Right renal pelvis (tissue), 4 donors: ENCODE results near the gene GPR152. TPM values are rescaled to one million over a fixed set of nuclear protein-coding genes. Genes with fewer than 3 reads are reported as not detected.
"Not testable (repeated sequence)": the region's sequence is repeated elsewhere in the genome, so short reads cannot be mapped to it uniquely, and the experiment has no call there.

Source experiments
- DNase-seq, 4 donors: peaks; one replicate each; pipeline ENCODE4 v3.0.0-alpha.2; 2013; ENCODE audit warnings: low read depth in 4 of 4, low spot score in 3 of 4, missing footprints in 1 of 4
- polyA plus RNA-seq, 4 donors: library from polyadenylated mRNA; unstranded; fragments of 120-200 nt; gene quantifications; one replicate each; pipeline ENCODE4 v1.2.1, GENCODE V29; 2013; ENCODE audit not compliant: insufficient read length in 4 of 4

The GPR152 gene
- polyA plus RNA-seq, 4 donors: not detected

GRCh38 chr11:67415501-67416304 is 36.8 kb downstream of the GPR152 start, which contains the start of gene CARNS1:
Gene CARNS1 (plus strand): TSS chr11:67415678. CDS start chr11:67416200, 522 bp downstream.
- no peak for DNase-seq

GRCh38 chr11:67413266-67413849 is 39.2 kb downstream of the GPR152 start:
- no peak for DNase-seq

- DNase-seq: no peak
Observed at GRCh38 chr11:67412495-67413179, 39.9 kb downstream of the GPR152 start.

GRCh38 chr11:67411785-67412152 is 40.8 kb downstream of the GPR152 start:
- no peak for DNase-seq

GRCh38 chr11:67410984-67411784 is 41.3 kb downstream of the GPR152 start:
- no peak for DNase-seq

GRCh38 chr11:67410369-67410831 is 42.1 kb downstream of the GPR152 start:
- no peak for DNase-seq

GRCh38 chr11:67409781-67410368 is 42.7 kb downstream of the GPR152 start:
- DNase-seq: no peak

- DNase-seq: no peak
Observed at GRCh38 chr11:67409261-67409666, 43.3 kb downstream of the GPR152 start.

- no peak for DNase-seq
Observed at GRCh38 chr11:67408437-67409200, 43.9 kb downstream of the GPR152 start.

- DNase-seq: no peak
Observed at GRCh38 chr11:67407688-67408163, 44.8 kb downstream of the GPR152 start.

GRCh38 chr11:67406969-67407687 is 45.4 kb downstream of the GPR152 start:
- DNase-seq: no peak

- DNase-seq: no peak
Observed at GRCh38 chr11:67406420-67406968, 46.0 kb downstream of the GPR152 start.

GRCh38 chr11:67405688-67406339 is 46.7 kb downstream of the GPR152 start:
- DNase-seq: no peak

- no peak for DNase-seq
Observed at GRCh38 chr11:67405196-67405567, 47.3 kb downstream of the GPR152 start.

GRCh38 chr11:67404515-67405195 is 47.9 kb downstream of the GPR152 start:
- no peak for DNase-seq

- DNase-seq: not testable (repeated sequence)
Observed at GRCh38 chr11:67403085-67403484, 49.4 kb downstream of the GPR152 start.

- DNase-seq: not testable (repeated sequence)
Observed at GRCh38 chr11:67402192-67402839, 50.2 kb downstream of the GPR152 start.
